HCT116 (cell line): ENCODE data around the gene RALB. TPM values are rescaled to one million over a fixed set of nuclear protein-coding genes. Genes with fewer than 3 reads are reported as not detected.
A peak's percentile ranks its signal among the peaks of the same experiment; 100 is the strongest.

Source experiments
- ATAC-seq: fragments of 200-7000 bp; cut with Tn5 transposase; 2 replicates; pipeline ENCODE4 v1.9.1; 2020; ENCODE audit warnings: mild to moderate bottlenecking, moderate library complexity
- BruUV-seq: library from RNA; stranded (reverse); fragments of 400-500 nt; replicated peaks from 2 replicates; lab custom pipeline; 2021; lab: Mats Ljungman, UMichigan
- CTCF ChIA-PET: fragments of 300-600 bp; sonication (Branson Sonifier 250); formaldehyde crosslinking; loops from one replicate; lab custom pipeline; 2021; ENCODE audit warnings: antibody characterized with exemption; lab: Charles Lee
- POLR2A ChIA-PET: fragments of 300-600, 350-600 bp; sonication (Branson Sonifier 250); formaldehyde crosslinking; loops from one replicate; lab custom pipeline; 2021; ENCODE audit warnings: antibody characterized with exemption; lab: Charles Lee
- RAD21 ChIA-PET, 2 experiments: fragments of 300-600 bp; sonication (Branson Sonifier 250); formaldehyde crosslinking; loops; one replicate each; lab custom pipeline; 2023; ENCODE audit warnings: low total read pairs in 2 of 2; ENCODE audit not compliant: uncharacterized antibody in 2 of 2, unreplicated experiment in 2 of 2, low non-redundant PET in 1 of 2; lab: Charles Lee
- DNase-seq: peaks from one replicate; pipeline ENCODE4 v3.0.0-alpha.2; 2010; ENCODE audit warnings: low read depth, low spot score
- H2AFZ ChIP-seq: fragments of 200-600 bp; shearing (Covaris generic), sonication (generic); 2 replicates; pipeline ENCODE4 v1.6.1; 2017; ENCODE audit warnings: low read depth, mixed run types, mixed read lengths, antibody characterized with exemption, low read length; ENCODE audit not compliant: poor library complexity, severe bottlenecking
- H3K27ac ChIP-seq: 2 replicates; pipeline ENCODE4 v1.5.1; 2012; ENCODE audit warnings: low read depth, low read length
- H3K27me3 ChIP-seq: fragments of 200-600 bp; sonication (generic); 2 replicates; pipeline ENCODE4 v1.6.1; 2016; ENCODE audit warnings: mixed run types, low read length, mixed read lengths; ENCODE audit not compliant: insufficient read depth
- H3K36me3 ChIP-seq, 2 experiments: fragments of 200-500 bp in 1 of 2; fragments of 200-600 bp in 1 of 2; sonication (Bioruptor generic) in 1 of 2; sonication (generic) in 1 of 2; 2 replicates each; pipeline versions ENCODE4 v1.5.1 to v1.6.1; 2014 to 2016; ENCODE audit warnings: low read length in 2 of 2, inconsistent platforms in 1 of 2, mixed read lengths in 1 of 2, mixed run types in 1 of 2; ENCODE audit not compliant: insufficient read depth in 2 of 2, control insufficient read depth in 1 of 2
- H3K4me1 ChIP-seq, 2 experiments: fragments of 200-600 bp in 1 of 2; sonication (generic) in 1 of 2; 2 replicates each; pipeline versions ENCODE4 v1.5.1 to v1.6.1; 2012 to 2017; ENCODE audit warnings: low read length in 2 of 2, inconsistent platforms in 1 of 2, mild to moderate bottlenecking in 1 of 2, mixed read lengths in 1 of 2, mixed run types in 1 of 2, moderate library complexity in 1 of 2; ENCODE audit not compliant: insufficient read depth in 2 of 2, control insufficient read depth in 1 of 2
- H3K4me2 ChIP-seq: fragments of 200-600 bp; sonication (generic); 2 replicates; pipeline ENCODE4 v1.6.1; 2017; ENCODE audit warnings: mixed run types, low read length, mixed read lengths
- H3K4me3 ChIP-seq, 2 experiments: fragments of 200-600 bp in 1 of 2; sonication (generic) in 1 of 2; replicated peaks in 1 of 2; 2 replicates each; pipeline ENCODE4 v1.5.1; 2011 to 2016; ENCODE audit warnings: low read length in 2 of 2, control low read depth in 1 of 2, low read depth in 1 of 2, mild to moderate bottlenecking in 1 of 2, mixed read lengths in 1 of 2, mixed run types in 1 of 2
- H3K79me2 ChIP-seq: fragments of 200-600 bp; sonication (generic); 2 replicates; pipeline ENCODE4 v1.6.1; 2017; ENCODE audit warnings: mild to moderate bottlenecking, mixed run types, low read length, moderate library complexity, mixed read lengths; ENCODE audit not compliant: insufficient read depth
- H3K9ac ChIP-seq: fragments of 200-600 bp; sonication (generic); 2 replicates; pipeline ENCODE4 v1.6.1; 2016; ENCODE audit warnings: low read length, mixed read lengths
- H3K9me2 ChIP-seq: fragments of 200-600 bp; sonication (generic), shearing (Covaris generic); 2 replicates; pipeline ENCODE4 v1.6.1; 2017; ENCODE audit warnings: mixed run types, mild to moderate bottlenecking, moderate library complexity; ENCODE audit not compliant: insufficient read depth
- H3K9me3 ChIP-seq, 2 experiments: fragments of 200-500 bp in 1 of 2; fragments of 200-600 bp in 1 of 2; sonication (Bioruptor generic) in 1 of 2; sonication (generic) in 1 of 2; 2 replicates each; pipeline ENCODE4 v1.6.1; 2014 to 2017; ENCODE audit warnings: low read length in 2 of 2, mixed read lengths in 2 of 2, inconsistent platforms in 1 of 2, low read depth in 1 of 2, mild to moderate bottlenecking in 1 of 2, mixed run types in 1 of 2, moderate library complexity in 1 of 2; ENCODE audit not compliant: control insufficient read depth in 1 of 2, insufficient read depth in 1 of 2
- H4K20me1 ChIP-seq: fragments of 200-600 bp; sonication (generic), shearing (Covaris generic); 2 replicates; pipeline ENCODE4 v1.6.1; 2017; ENCODE audit warnings: mixed run types, mild to moderate bottlenecking, moderate library complexity; ENCODE audit not compliant: insufficient read depth
- RAD21 ChIP-seq: IDR thresholded peaks from 2 replicates; pipeline ENCODE4 v1.6.1; 2012; ENCODE audit warnings: low read depth, mild to moderate bottlenecking
- intact Hi-C: fragments of 100-400 bp; cut with micrococcal nuclease; formaldehyde crosslinking; loops from 2 replicates; pipeline ENCODE4 v1.10.0; 2022
- total RNA-seq: library from RNA; stranded (reverse); gene quantifications from one replicate; pipeline ENCODE4 v1.2.1, GENCODE V29; 2021; ENCODE audit not compliant: unreplicated experiment
- TF ChIP-seq, protein P1 (sequence below): IDR thresholded peaks from 2 replicates; pipeline ENCODE4 v1.6.1; 2012; ENCODE audit warnings: low read depth
- TF ChIP-seq, protein P2 (sequence below), 3 experiments: fragments of 200-600 bp in 1 of 3; sonication (generic) in 1 of 3; IDR thresholded peaks in 2 of 3; conservative IDR thresholded peaks in 1 of 3; 2 replicates each; pipeline ENCODE4 v1.5.1; 2012 to 2017; ENCODE audit warnings: low read depth in 2 of 3, low read length in 2 of 3, antibody characterized with exemption in 1 of 3, borderline replicate concordance in 1 of 3, control low read depth in 1 of 3, mild to moderate bottlenecking in 1 of 3, mixed read lengths in 1 of 3, mixed run types in 1 of 3, moderate library complexity in 1 of 3; ENCODE audit not compliant: insufficient read depth in 1 of 3

RALB gene
- total RNA-seq, 1 experiment from 2014 or later: 42.8 TPM

DNA sequence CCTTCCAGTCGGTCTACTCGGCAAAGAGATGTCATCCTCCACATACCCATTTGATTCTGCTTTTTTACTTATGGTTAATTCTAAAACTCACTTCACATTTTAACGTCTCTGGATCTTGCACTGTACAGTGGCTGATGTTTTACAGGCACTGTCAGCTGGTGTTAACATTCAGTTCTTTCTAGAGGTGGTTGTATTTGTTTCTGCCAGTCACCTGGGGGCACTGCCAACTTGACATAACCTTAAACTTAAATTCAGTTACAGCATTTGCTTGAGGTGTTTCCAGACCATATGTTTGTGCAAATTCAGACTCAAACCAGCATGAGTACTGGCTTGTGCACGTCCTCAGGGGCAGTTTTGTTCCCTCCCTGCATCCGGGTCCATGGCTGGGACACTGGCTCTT lies 24.1 kb upstream of the RALB start:
- H3K79me2 ChIP-seq: no peaks in the 10 kb centered on the region
- H3K27ac ChIP-seq: no peak overlapping the region
- intact Hi-C loops: loop anchor here (2.0 to 5.0 kb wide), 2 partner anchors 84 to 449 kb away; no protein-coding TSS in a partner anchor
- ChIA-PET RAD21 (interaction anchor here in 1 of 2 experiments (0.6 kb wide), 1 partner anchor 85 kb away, joined by 3 read pairs; no protein-coding TSS in a partner anchor), CTCF (interaction anchor here (1.3 kb wide), 1 partner anchor 85 kb away, joined by 3 read pairs; no protein-coding TSS in a partner anchor), POLR2A (no interaction called here)
- no TSS peak for BruUV-seq
- ATAC-seq (no peak), DNase-seq (no peak)
- peak; percentile 82 for TF ChIP-seq RAD21
- TF ChIP-seq, protein P1, sequence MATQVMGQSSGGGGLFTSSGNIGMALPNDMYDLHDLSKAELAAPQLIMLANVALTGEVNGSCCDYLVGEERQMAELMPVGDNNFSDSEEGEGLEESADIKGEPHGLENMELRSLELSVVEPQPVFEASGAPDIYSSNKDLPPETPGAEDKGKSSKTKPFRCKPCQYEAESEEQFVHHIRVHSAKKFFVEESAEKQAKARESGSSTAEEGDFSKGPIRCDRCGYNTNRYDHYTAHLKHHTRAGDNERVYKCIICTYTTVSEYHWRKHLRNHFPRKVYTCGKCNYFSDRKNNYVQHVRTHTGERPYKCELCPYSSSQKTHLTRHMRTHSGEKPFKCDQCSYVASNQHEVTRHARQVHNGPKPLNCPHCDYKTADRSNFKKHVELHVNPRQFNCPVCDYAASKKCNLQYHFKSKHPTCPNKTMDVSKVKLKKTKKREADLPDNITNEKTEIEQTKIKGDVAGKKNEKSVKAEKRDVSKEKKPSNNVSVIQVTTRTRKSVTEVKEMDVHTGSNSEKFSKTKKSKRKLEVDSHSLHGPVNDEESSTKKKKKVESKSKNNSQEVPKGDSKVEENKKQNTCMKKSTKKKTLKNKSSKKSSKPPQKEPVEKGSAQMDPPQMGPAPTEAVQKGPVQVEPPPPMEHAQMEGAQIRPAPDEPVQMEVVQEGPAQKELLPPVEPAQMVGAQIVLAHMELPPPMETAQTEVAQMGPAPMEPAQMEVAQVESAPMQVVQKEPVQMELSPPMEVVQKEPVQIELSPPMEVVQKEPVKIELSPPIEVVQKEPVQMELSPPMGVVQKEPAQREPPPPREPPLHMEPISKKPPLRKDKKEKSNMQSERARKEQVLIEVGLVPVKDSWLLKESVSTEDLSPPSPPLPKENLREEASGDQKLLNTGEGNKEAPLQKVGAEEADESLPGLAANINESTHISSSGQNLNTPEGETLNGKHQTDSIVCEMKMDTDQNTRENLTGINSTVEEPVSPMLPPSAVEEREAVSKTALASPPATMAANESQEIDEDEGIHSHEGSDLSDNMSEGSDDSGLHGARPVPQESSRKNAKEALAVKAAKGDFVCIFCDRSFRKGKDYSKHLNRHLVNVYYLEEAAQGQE: no peak
- TF ChIP-seq, protein P2, sequence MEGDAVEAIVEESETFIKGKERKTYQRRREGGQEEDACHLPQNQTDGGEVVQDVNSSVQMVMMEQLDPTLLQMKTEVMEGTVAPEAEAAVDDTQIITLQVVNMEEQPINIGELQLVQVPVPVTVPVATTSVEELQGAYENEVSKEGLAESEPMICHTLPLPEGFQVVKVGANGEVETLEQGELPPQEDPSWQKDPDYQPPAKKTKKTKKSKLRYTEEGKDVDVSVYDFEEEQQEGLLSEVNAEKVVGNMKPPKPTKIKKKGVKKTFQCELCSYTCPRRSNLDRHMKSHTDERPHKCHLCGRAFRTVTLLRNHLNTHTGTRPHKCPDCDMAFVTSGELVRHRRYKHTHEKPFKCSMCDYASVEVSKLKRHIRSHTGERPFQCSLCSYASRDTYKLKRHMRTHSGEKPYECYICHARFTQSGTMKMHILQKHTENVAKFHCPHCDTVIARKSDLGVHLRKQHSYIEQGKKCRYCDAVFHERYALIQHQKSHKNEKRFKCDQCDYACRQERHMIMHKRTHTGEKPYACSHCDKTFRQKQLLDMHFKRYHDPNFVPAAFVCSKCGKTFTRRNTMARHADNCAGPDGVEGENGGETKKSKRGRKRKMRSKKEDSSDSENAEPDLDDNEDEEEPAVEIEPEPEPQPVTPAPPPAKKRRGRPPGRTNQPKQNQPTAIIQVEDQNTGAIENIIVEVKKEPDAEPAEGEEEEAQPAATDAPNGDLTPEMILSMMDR (IDR thresholded peaks at IDR 0.05 in 2 of 3, conservative IDR thresholded peaks at IDR 0.05 in 1 of 3; ENCODE audit: borderline replicate concordance in 1 of 3, insufficient read depth in 1 of 3, low read depth in 2 of 3, low read length in 2 of 3): peak in 2 of 3 experiments; percentile 12 to 78; a peak in 1 of 6 replicates
- H3K4me3 ChIP-seq: no peak overlapping the region
- no peak overlapping the region for H2AFZ ChIP-seq
- H3K9me3 ChIP-seq: no peaks in the 10 kb centered on the region
- no peaks in the 10 kb centered on the region for H4K20me1 ChIP-seq
- H3K9me2 ChIP-seq: no peaks in the 10 kb centered on the region
- no peak overlapping the region for H3K4me2 ChIP-seq
- no peaks in the 10 kb centered on the region for H3K27me3 ChIP-seq
- peaks cover 6 to 21% of the 10 kb centered on the region in 2 experiments; a peak in 3 of 4 replicates for H3K4me1 ChIP-seq
- H3K36me3 ChIP-seq: no peaks in the 10 kb centered on the region
- H3K9ac ChIP-seq: no peak overlapping the region
